GM12872 (cell line): Measurements from ENCODE around the gene B9D2.

Source experiments
- CTCF ChIP-seq: IDR thresholded peaks from 3 replicates; pipeline ENCODE4 v1.5.1; 2011; ENCODE audit warnings: low read depth, mild to moderate bottlenecking, low read length, moderate library complexity; ENCODE audit not compliant: insufficient read depth

The B9D2 gene

GRCh38 chr19:41369769-41370168 lies 5.8 kb upstream of the B9D2 start:
- TF ChIP-seq CTCF, result no peak

GRCh38 chr19:41367848-41368301 lies 3.9 kb upstream of the B9D2 start:
- no peak for TF ChIP-seq CTCF

- peak; percentile 65 for TF ChIP-seq CTCF
Measured at GRCh38 chr19:41366089-41366488, 2.1 kb upstream of the B9D2 start.

- TF ChIP-seq CTCF, result no peak
Measured at GRCh38 chr19:41364524-41365391, 809 bp upstream of the B9D2 start.

- TF ChIP-seq CTCF, result no peak
Measured at GRCh38 chr19:41363371-41363752, 587 bp downstream of the B9D2 start.

- TF ChIP-seq CTCF, result no peak
Measured at GRCh38 chr19:41362143-41362847, 1.7 kb downstream of the B9D2 start.

GRCh38 chr19:41359741-41360140 lies 4.2 kb downstream of the B9D2 start:
- TF ChIP-seq CTCF, result no peak
